Neutrophil (primary cell): ENCODE measurements around the gene BACH2.

Source experiments
- H3K27ac ChIP-seq: fragments of 200-600 bp; sonication (generic); 2 replicates; pipeline ENCODE4 v1.5.1; 2016; ENCODE audit warnings: mild to moderate bottlenecking, moderate library complexity
- H3K27me3 ChIP-seq: fragments of 200-600 bp; sonication (generic); 2 replicates; pipeline ENCODE4 v1.6.0; 2016; ENCODE audit warnings: mild to moderate bottlenecking
- H3K36me3 ChIP-seq: fragments of 200-600 bp; sonication (generic); 2 replicates; pipeline ENCODE4 v1.5.1; 2017
- H3K4me1 ChIP-seq, 2 experiments: fragments of 200-600 bp in 1 of 2; sonication (generic) in 1 of 2; 1 replicate in 1 of 2; 2 replicates in 1 of 2; pipeline versions ENCODE4 v1.5.1 to v1.6.1; 2013 to 2016; ENCODE audit warnings: low read depth in 1 of 2, low read length in 1 of 2, mild to moderate bottlenecking in 1 of 2, moderate library complexity in 1 of 2; ENCODE audit not compliant: control insufficient read depth in 1 of 2, insufficient read depth in 1 of 2
- H3K4me3 ChIP-seq, 2 experiments: fragments of 200-600 bp in 1 of 2; sonication (generic) in 1 of 2; 1 replicate in 1 of 2; 2 replicates in 1 of 2; pipeline ENCODE4 v1.5.1; 2013 to 2016; ENCODE audit warnings: low read depth in 1 of 2, low read length in 1 of 2, mild to moderate bottlenecking in 1 of 2, moderate library complexity in 1 of 2
- H3K9me3 ChIP-seq: fragments of 200-600 bp; sonication (generic); 2 replicates; pipeline ENCODE4 v1.5.1; 2016
- CTCF ChIP-seq: fragments of 200-600 bp; sonication (generic); IDR thresholded peaks from 2 replicates; pipeline ENCODE4 v1.5.1; 2016; ENCODE audit warnings: antibody characterized with exemption

Gene BACH2

GRCh38 chr6:89950879-89951391, 345.7 kb downstream of the BACH2 start:
- peaks cover 77% of the 10 kb centered on the region for H3K27me3 ChIP-seq
- peaks cover 7 to 11% of the 10 kb centered on the region in 2 experiments for H3K4me1 ChIP-seq
- no peaks in the 10 kb centered on the region for H3K9me3 ChIP-seq
- no peak for TF ChIP-seq CTCF
- no peak overlapping the region for H3K27ac ChIP-seq
- H3K4me3 ChIP-seq, result no peak overlapping the region
- H3K36me3 ChIP-seq, result no peaks in the 10 kb centered on the region

GRCh38 chr6:89950446-89950845, 346.2 kb downstream of the BACH2 start:
- Histone ChIP-seq H3K4me1 (peaks cover 7 to 11% of the 10 kb centered on the region in 2 experiments), H3K36me3 (no peaks in the 10 kb centered on the region), H3K9me3 (no peaks in the 10 kb centered on the region), H3K27me3 (peaks cover 72% of the 10 kb centered on the region), H3K27ac (no peak overlapping the region), H3K4me3 (no peak overlapping the region)
- no peak for TF ChIP-seq CTCF

GRCh38 chr6:89948876-89949275, 347.8 kb downstream of the BACH2 start:
- Histone ChIP-seq H3K9me3 (no peaks in the 10 kb centered on the region), H3K4me1 (peaks cover 7 to 11% of the 10 kb centered on the region in 2 experiments), H3K27ac (no peak overlapping the region), H3K36me3 (no peaks in the 10 kb centered on the region), H3K27me3 (peaks cover 56% of the 10 kb centered on the region), H3K4me3 (no peak overlapping the region)
- TF ChIP-seq CTCF, result no peak

GRCh38 chr6:89944826-89945407, 351.7 kb downstream of the BACH2 start:
- Histone ChIP-seq H3K9me3 (no peaks in the 10 kb centered on the region), H3K27me3 (peaks cover 17% of the 10 kb centered on the region), H3K27ac (no peak overlapping the region), H3K4me3 (no peak overlapping the region), H3K4me1 (no peaks in the 10 kb centered on the region), H3K36me3 (no peaks in the 10 kb centered on the region)
- TF ChIP-seq CTCF, result no peak

GRCh38 chr6:89944181-89944755, 352.4 kb downstream of the BACH2 start:
- H3K4me1 ChIP-seq, result no peaks in the 10 kb centered on the region
- TF ChIP-seq CTCF, result no peak
- no peaks in the 10 kb centered on the region for H3K36me3 ChIP-seq
- H3K4me3 ChIP-seq, result no peak overlapping the region
- no peak overlapping the region for H3K27ac ChIP-seq
- H3K27me3 ChIP-seq, result peaks cover 10% of the 10 kb centered on the region
- H3K9me3 ChIP-seq, result no peaks in the 10 kb centered on the region
